NCI-H524 (cell line): Measurements from ENCODE around the gene FGFR2.

Source experiments
- DNase-seq, 2 experiments: peaks; one replicate each; lab custom pipeline; 2025; lab: John Stamatoyannopoulos, UW

FGFR2 gene

GRCh38 chr10:121452581-121452980 is 145.7 kb downstream of the FGFR2 start:
- no peak for DNase-seq

GRCh38 chr10:121450247-121450646 is 148.0 kb downstream of the FGFR2 start:
- DNase-seq, result no peak

DNA sequence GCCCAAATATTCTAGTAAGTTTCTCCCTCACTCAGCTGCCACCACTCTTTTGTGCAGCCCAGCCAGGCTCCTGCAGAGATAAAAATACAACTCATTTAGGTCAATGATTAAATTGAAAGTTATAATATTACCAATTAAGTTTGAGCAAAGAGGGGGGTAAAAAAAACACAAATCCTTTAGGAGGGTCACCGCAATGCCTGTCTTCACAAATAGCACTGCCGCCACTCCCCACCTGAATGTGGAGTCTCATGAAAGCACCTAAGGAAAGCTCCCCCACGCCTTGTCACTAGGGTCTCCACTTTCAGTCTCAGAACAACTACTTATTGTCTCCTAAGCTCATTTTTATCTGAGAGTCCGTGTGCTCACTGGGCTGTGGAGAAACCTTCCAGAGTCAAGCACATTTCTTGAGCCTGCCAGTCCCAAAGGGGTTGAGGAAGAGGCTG is 148.7 kb downstream of the FGFR2 start:
- DNase-seq, result no peak

DNA sequence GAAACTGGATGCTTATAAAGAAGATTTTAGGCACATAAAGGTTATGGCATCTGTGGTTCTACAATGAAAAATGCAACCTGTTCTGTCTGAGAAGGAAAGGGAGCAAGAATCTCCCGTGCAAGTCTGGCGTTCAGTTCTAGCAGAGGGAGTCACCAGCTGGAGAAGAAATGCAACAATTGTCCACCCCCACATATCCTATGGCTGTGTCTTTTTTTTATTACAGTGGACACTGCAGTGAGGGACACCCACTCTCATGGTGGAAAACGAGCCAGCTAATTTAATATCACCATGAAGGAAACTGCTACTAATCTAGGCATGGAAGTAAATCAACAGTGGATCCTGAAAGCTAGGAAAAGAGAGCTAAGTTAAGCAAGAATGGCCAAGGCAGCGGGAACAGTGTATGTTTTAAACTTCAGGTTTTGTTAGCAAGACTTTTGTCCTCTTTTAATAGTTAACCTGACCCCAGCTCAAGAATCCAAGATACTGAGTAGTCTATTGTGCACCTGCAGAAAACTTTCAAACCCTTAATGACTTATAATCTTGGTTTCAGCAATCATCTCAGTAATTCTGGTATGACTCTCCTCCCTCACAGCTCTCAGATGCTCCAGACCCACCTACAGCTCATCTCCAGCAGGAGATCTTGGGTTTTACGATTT is 149.3 kb downstream of the FGFR2 start:
- DNase-seq, result no peak

DNA sequence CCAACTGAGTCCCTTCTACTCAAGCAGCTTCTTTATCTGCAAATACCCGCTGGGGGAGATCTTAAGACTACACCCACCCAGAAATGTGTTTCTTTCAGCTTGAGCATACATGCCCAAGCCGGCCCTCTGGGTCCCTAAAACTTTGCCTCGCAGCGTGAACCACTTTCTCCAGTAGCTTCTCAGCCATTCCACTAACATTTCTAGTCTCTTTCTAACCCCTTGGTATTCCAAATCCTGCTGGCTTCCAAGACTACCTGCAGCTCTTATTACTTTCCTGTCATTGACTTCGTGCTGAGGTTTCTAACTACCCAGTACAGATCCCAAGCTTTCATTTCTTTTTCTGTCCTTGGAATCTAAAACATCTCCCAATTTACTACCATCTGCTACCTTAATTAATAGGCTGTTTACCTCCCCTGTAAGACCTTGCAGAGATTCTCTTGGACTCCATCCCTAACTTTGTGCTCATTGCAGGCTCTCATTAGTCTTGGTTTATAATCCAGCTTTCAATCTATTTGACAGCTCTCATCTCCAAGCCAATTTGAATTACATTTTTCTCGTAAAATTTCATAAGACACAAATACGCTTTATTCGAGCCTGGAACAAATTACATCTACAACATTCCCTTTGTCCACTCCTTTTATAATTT is 153.6 kb downstream of the FGFR2 start:
- DNase-seq, result peak in 1 of 2 experiments; percentile 29

DNA sequence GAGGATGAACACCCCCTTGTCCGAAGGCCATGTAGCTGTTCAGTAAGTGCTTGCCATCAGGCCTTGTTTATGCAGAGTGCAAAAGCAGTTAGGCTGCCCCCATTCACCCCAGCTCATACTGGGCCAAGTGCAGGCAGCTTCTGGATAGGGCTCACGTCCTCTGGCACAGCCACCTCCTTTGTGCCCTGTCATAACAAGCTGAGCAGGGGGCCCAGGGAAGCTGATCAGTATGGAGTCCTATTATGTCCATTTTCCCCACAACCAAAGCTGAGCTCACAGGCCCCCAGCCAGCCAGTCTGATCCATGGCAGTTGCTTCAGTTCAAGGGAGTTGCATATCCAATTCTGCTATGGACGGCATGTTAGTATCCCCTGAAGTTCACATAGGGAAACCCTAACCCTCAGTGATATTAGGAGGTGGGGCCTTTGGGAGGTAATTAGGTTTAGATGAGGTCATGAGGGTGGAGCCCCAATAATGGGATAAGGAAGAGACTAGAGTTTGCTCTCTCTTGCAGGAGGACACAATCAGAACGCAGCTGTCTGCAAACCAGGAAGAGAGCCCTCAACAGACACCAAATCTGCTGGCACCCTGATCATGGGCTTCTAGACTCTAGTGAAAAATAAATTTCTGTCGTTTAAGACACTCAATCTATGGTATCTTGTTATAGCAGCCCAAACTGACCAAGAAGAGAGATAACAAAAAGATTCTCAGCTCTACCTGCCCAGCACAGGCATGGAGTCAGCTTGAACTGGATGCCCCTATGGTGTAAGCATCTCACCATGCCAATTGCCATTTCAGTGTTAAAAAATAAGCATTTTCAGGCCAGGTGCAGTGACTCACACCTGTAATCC is 155.9 kb downstream of the FGFR2 start:
- no peak for DNase-seq

- DNase-seq, result no peak
Observed at GRCh38 chr10:121440461-121440860, 157.8 kb downstream of the FGFR2 start.

DNA sequence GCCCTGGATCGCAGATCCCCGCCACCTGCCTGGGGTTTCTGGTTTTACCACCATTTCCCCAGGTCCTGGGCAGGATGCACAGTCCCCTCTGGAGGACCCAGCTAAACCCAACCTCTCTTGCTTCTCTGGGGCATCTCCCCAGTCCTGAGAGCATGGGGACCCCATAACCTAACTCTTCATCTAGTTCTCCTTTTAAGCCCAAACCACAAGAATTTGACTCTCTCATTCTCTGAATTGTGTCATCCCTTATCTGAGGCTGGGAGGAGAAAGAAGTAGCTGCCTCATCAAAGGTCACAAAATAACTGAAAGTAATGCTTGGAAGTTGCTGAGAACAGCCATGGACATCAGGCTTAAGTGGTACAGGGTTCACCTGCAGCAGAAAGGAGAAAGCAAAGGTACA is 159.9 kb downstream of the FGFR2 start:
- DNase-seq, result no peak

GRCh38 chr10:121437596-121437995 is 160.6 kb downstream of the FGFR2 start:
- peak; percentile 40 to 70 for DNase-seq

GRCh38 chr10:121436630-121437341 is 161.5 kb downstream of the FGFR2 start:
- no peak for DNase-seq

GRCh38 chr10:121436281-121436629 is 162.0 kb downstream of the FGFR2 start:
- DNase-seq, result no peak

- DNase-seq, result no peak
Observed at GRCh38 chr10:121435099-121435875, 163.0 kb downstream of the FGFR2 start.

GRCh38 chr10:121433965-121434364 is 164.3 kb downstream of the FGFR2 start:
- no peak for DNase-seq

GRCh38 chr10:121428867-121429266 is 169.4 kb downstream of the FGFR2 start:
- no peak for DNase-seq
